GM23338 (cell line): ENCODE data around the gene AAR2.

Experiments used
- CREB1 ChIP-seq: fragments of 250-450 bp; sonication (Bioruptor Pico); IDR thresholded peaks from 2 replicates; pipeline ENCODE4 v1.5.0; 2020; ENCODE audit warnings: low read depth, mild to moderate bottlenecking, moderate library complexity
- CTCF ChIP-seq, 2 experiments: fragments of 200-600 bp in 1 of 2; sonication (generic) in 1 of 2; conservative IDR thresholded peaks; 2 replicates each; pipeline versions ENCODE4 v1.5.1 to v1.6.1; 2016 to 2017; ENCODE audit warnings: antibody characterized with exemption in 2 of 2, low read depth in 2 of 2, mild to moderate bottlenecking in 2 of 2, moderate library complexity in 1 of 2
- EZH2 ChIP-seq: fragments of 200-600 bp; sonication (generic); IDR thresholded peaks from one replicate; pipeline ENCODE4 v1.8.0; 2017; ENCODE audit warnings: antibody characterized with exemption, mild to moderate bottlenecking, low read depth; ENCODE audit not compliant: unreplicated experiment
- EZH2phosphoT487 ChIP-seq: fragments of 200-600 bp; sonication (generic); IDR thresholded peaks from one replicate; pipeline ENCODE4 v1.8.1; 2018; ENCODE audit warnings: antibody characterized with exemption; ENCODE audit not compliant: unreplicated experiment
- JUNB ChIP-seq: IDR thresholded peaks from one replicate; pipeline ENCODE4 v1.6.1; 2016; ENCODE audit warnings: antibody characterized with exemption; ENCODE audit not compliant: unreplicated experiment
- NANOG ChIP-seq: IDR thresholded peaks from 2 replicates; pipeline ENCODE4 v1.6.1; 2016; ENCODE audit warnings: antibody characterized with exemption, borderline replicate concordance
- POLR2AphosphoS5 ChIP-seq: IDR thresholded peaks from 2 replicates; pipeline ENCODE4 v1.6.1; 2016; ENCODE audit warnings: antibody characterized with exemption, low read depth
- REST ChIP-seq: IDR thresholded peaks from one replicate; pipeline ENCODE4 v1.6.1; 2018; ENCODE audit warnings: antibody characterized with exemption; ENCODE audit not compliant: unreplicated experiment

GRCh38 chr20:36243726-36244125, 7.4 kb downstream of the AAR2 start:
- TF ChIP-seq EZH2phosphoT487 (no peak), CREB1 (CRISPR knock-in tag) (no peak), CTCF (conservative IDR thresholded peaks at IDR 0.05; ENCODE audit: low read depth in 2 of 2) (no peak), POLR2AphosphoS5 (no peak), EZH2 (no peak), NANOG (no peak), JUNB (no peak), REST (no peak)
